ENCODE measurements around the gene MSH4. TPM values are rescaled to one million over a fixed set of nuclear protein-coding genes. Genes with fewer than 3 reads are reported as not detected.
"Not testable (repeated sequence)": the region's sequence is repeated elsewhere in the genome, so short reads cannot be mapped to it uniquely, and the experiment has no call there.

Gene MSH4
- total and polyA plus RNA-seq, 11 donors: 0.06 to 0.62 (median 0.26) TPM; not detected in 2

- TF ChIP-seq POLR2A (IDR thresholded peaks at IDR 0.05): no peak
- TF ChIP-seq, protein P1, sequence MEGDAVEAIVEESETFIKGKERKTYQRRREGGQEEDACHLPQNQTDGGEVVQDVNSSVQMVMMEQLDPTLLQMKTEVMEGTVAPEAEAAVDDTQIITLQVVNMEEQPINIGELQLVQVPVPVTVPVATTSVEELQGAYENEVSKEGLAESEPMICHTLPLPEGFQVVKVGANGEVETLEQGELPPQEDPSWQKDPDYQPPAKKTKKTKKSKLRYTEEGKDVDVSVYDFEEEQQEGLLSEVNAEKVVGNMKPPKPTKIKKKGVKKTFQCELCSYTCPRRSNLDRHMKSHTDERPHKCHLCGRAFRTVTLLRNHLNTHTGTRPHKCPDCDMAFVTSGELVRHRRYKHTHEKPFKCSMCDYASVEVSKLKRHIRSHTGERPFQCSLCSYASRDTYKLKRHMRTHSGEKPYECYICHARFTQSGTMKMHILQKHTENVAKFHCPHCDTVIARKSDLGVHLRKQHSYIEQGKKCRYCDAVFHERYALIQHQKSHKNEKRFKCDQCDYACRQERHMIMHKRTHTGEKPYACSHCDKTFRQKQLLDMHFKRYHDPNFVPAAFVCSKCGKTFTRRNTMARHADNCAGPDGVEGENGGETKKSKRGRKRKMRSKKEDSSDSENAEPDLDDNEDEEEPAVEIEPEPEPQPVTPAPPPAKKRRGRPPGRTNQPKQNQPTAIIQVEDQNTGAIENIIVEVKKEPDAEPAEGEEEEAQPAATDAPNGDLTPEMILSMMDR (IDR thresholded peaks at IDR 0.05): no peak
- no peak for ATAC-seq
Observed at GRCh38 chr1:75808921-75809320, 12.2 kb downstream of the MSH4 start.

GRCh38 chr1:75810113-75810512, 13.4 kb downstream of the MSH4 start:
- H3K4me3 ChIP-seq; H3K4me1 ChIP-seq; intact Hi-C loops (cut with DNase I); DNase-seq; H3K27ac ChIP-seq; H3K9me3 ChIP-seq; H3K36me3 ChIP-seq; H3K27me3 ChIP-seq; ATAC-seq: not testable (repeated sequence)
- 95 to 96% (median 96%) methylated on average over 3 of the region's 3 CpGs for whole genome bisulfite sequencing, 4 donors

More at GRCh38 chr1:75808921-75809320, 12.2 kb downstream of the MSH4 start:
- Histone ChIP-seq H3K27me3 (no peaks in the 10 kb centered on the region), H3K4me1 (no peaks in the 10 kb centered on the region), H3K27ac (no peak overlapping the region), H3K4me3 (no peak overlapping the region), H3K36me3 (no peaks in the 10 kb centered on the region), H3K9me3 (no peaks in the 10 kb centered on the region)
- intact Hi-C loops (cut with DNase I): no loop called here
- 91 to 93% (median 92%) methylated on average over 4 of the region's 4 CpGs for WGBS, 4 donors
- DNase-seq: no peak

GRCh38 chr1:75811211-75811981, 14.7 kb downstream of the MSH4 start:
- H3K4me1 ChIP-seq: no peaks in the 10 kb centered on the region
- no peak for DNase-seq
- intact Hi-C loops (cut with DNase I): no loop called here
- 40 to 55% (median 48%) methylated on average over 1 of the region's 1 CpG for WGBS, 4 donors
- no peak for ATAC-seq
- no peaks in the 10 kb centered on the region for H3K9me3 ChIP-seq
- H3K27ac ChIP-seq: no peak overlapping the region
- no peak for TF ChIP-seq POLR2A (IDR thresholded peaks at IDR 0.05)
- TF ChIP-seq, protein P1 (IDR thresholded peaks at IDR 0.05): no peak
- peaks cover 0 to 5% (median 0%) of the 10 kb centered on the region in 9 donors for H3K36me3 ChIP-seq
- H3K27me3 ChIP-seq: no peaks in the 10 kb centered on the region
- no peak overlapping the region for H3K4me3 ChIP-seq

DNA sequence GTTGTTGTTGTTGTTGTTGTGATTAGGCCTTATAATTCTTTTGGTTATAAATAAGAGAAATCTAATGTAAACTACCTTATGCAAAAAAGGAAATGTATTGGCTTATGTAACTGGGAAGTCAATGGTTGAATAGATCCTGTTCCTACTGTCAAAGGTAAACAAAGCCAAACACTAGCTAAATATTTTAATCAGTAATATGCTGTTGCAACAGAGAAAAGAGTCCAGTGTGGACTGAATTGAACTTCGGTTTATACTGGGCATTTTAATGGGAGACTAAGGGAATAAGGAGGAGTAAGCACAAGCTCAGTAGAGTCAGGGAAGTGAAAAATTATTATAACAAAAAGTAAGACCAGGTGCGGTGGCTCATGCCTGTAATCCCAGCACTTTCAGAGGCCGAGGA, 15.4 kb downstream of the MSH4 start:
- no peaks in the 10 kb centered on the region for H3K27me3 ChIP-seq
- ATAC-seq: no peak
- WGBS, 4 donors: 90 to 94% (median 92%) methylated on average over 3 of the region's 3 CpGs

DNA sequence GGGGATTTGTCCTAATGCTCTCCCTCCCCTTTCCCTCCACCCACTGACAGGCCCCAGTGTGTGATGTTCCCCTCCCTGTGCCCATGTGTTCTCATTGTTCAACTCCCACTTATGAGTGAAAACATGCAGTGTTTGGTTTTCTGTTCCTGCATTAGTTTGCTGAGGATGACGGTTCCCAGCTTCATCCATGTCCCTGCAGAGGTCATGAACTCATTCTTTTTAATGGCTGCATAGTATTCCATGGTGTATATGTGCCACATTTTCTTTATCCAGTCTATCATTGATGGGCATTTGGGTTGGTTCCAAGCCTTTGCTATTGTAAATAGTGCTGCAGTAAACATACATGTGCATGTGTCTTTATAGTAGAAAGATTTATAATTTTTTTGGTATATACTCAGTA, 26.9 kb downstream of the MSH4 start:
- peaks cover 0 to 15% (median 0%) of the 10 kb centered on the region in 9 donors for H3K36me3 ChIP-seq
- ATAC-seq; H3K4me1 ChIP-seq; intact Hi-C loops (cut with DNase I); H3K4me3 ChIP-seq; DNase-seq; H3K27me3 ChIP-seq; H3K27ac ChIP-seq: not testable (repeated sequence)
- WGBS, 4 donors: 62 to 91% (median 80%) methylated on average over 1 of the region's 1 CpG
- H3K9me3 ChIP-seq: peaks cover 0 to 12% (median under 1%) of the 10 kb centered on the region in 12 donors

More for the DNA sequence above, 15.4 kb downstream of the MSH4 start:
- no peak overlapping the region for H3K27ac ChIP-seq
- TF ChIP-seq, protein P1 (IDR thresholded peaks at IDR 0.05): no peak
- no peak for TF ChIP-seq POLR2A (IDR thresholded peaks at IDR 0.05)
- H3K36me3 ChIP-seq: peaks cover 0 to 5% (median 0%) of the 10 kb centered on the region in 9 donors
- H3K4me3 ChIP-seq: no peak overlapping the region
- intact Hi-C loops (cut with DNase I): no loop called here
- no peaks in the 10 kb centered on the region for H3K9me3 ChIP-seq
- no peak for DNase-seq
- H3K4me1 ChIP-seq: no peaks in the 10 kb centered on the region

Data from heart left ventricle (tissue), 16 donors.